ENCODE results near the gene USP46.

DNA sequence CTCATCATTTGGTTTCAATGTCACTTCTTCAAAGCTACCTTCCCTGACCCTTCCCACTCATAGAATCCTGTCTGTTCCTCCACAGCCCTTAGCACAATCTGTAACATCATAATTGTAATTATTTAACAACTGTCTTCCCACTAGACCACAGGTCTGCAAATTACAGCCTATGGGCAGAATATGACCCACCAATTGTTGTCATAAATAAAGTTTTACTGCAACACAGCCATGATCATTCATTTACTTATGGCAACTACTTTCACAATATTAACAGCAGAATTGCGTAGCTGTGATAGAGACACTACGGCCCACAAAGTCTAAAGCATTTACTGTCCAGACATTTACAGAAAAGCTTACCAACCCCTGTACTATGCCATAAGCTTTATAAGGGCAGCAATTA, 15.9 kb downstream of the USP46 start:
- TF ChIP-seq, protein P1, sequence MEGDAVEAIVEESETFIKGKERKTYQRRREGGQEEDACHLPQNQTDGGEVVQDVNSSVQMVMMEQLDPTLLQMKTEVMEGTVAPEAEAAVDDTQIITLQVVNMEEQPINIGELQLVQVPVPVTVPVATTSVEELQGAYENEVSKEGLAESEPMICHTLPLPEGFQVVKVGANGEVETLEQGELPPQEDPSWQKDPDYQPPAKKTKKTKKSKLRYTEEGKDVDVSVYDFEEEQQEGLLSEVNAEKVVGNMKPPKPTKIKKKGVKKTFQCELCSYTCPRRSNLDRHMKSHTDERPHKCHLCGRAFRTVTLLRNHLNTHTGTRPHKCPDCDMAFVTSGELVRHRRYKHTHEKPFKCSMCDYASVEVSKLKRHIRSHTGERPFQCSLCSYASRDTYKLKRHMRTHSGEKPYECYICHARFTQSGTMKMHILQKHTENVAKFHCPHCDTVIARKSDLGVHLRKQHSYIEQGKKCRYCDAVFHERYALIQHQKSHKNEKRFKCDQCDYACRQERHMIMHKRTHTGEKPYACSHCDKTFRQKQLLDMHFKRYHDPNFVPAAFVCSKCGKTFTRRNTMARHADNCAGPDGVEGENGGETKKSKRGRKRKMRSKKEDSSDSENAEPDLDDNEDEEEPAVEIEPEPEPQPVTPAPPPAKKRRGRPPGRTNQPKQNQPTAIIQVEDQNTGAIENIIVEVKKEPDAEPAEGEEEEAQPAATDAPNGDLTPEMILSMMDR (conservative IDR thresholded peaks at IDR 0.05 in 1 of 2, IDR thresholded peaks at IDR 0.05 in 1 of 2; ENCODE audit: extremely low read depth in 1 of 2, insufficient read depth in 1 of 2, low read depth in 1 of 2, low read length in 2 of 2): no peak
- TF ChIP-seq EZH2 (IDR thresholded peaks at IDR 0.05; ENCODE audit: borderline replicate concordance, low read length): no peak
